GM12875 (cell line): ENCODE measurements around the gene NAV2.

ENCODE experiments used
- H3K4me3 ChIP-seq: one replicate; pipeline ENCODE4 v1.5.1; 2011; ENCODE audit warnings: low read depth, low read length, control low read depth
- TF ChIP-seq, protein P1 (sequence below): IDR thresholded peaks from 2 replicates; pipeline ENCODE4 v1.5.1; 2011; ENCODE audit warnings: low read depth, mild to moderate bottlenecking, control low read depth, inconsistent platforms, low read length, moderate library complexity, borderline replicate concordance; ENCODE audit not compliant: insufficient read depth

Gene NAV2

DNA sequence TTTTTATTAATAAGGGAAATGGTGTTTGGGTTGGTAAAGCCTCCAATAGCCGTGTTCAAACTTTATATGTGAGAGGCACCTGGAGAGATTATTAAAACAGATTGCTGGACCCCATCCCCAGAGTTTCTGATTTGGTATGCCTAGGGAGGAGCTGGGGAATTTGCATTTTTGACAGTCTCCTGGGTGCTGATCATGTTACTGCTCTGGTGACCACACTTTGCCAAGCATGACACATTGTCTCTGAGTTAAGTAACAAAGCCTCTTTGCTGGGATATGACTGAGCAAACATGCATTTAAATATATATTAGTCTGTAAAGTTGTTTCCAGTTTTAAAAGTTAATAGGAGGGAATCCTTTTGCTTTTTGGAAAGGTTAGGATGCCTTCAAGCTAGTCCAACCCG is 140.4 kb downstream of the NAV2 start:
- TF ChIP-seq, protein P1, sequence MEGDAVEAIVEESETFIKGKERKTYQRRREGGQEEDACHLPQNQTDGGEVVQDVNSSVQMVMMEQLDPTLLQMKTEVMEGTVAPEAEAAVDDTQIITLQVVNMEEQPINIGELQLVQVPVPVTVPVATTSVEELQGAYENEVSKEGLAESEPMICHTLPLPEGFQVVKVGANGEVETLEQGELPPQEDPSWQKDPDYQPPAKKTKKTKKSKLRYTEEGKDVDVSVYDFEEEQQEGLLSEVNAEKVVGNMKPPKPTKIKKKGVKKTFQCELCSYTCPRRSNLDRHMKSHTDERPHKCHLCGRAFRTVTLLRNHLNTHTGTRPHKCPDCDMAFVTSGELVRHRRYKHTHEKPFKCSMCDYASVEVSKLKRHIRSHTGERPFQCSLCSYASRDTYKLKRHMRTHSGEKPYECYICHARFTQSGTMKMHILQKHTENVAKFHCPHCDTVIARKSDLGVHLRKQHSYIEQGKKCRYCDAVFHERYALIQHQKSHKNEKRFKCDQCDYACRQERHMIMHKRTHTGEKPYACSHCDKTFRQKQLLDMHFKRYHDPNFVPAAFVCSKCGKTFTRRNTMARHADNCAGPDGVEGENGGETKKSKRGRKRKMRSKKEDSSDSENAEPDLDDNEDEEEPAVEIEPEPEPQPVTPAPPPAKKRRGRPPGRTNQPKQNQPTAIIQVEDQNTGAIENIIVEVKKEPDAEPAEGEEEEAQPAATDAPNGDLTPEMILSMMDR = no peak
- no peak overlapping the region for H3K4me3 ChIP-seq

DNA sequence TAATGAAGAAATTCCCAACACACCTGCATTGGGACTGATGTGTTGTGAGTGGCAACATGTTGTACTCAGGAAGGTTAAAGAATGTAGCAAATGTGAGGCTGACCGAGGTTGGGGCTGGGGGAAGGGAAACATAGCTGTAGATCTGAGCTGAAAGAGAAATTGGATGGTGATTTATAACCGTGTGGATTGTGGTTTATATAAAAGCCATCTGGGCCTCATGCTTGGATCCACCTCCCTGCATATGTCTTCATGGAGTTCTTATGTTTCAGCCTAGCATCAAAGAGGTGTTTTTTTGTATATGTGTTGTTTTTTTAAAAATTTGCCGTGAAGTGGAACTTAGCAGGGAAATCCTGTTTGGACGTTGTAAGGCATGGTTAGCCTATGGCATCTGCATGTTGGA is 141.3 kb downstream of the NAV2 start:
- TF ChIP-seq, protein P1 = no peak

DNA sequence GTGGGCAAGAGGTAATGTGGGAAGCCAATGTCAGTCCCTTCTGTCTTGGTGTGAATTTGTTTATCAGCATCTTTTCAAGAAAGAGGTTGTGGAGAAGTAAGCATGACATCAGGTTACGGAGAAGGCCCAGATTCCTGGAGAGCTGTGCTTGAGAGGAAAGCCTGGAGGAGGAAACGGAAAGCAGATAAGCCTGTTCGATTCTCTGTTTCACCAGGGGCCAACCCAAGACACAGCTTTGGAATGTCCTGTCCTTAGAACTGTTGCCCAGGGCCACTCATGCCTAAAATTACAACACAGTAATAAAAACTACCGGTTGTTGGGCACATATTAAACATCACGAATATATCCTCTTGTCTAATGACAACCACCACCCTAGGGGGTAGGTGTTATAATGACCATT is 148.5 kb downstream of the NAV2 start:
- TF ChIP-seq, protein P1 = no peak
- no peak overlapping the region for H3K4me3 ChIP-seq

More for the DNA sequence above, 141.3 kb downstream of the NAV2 start:
- no peak overlapping the region for H3K4me3 ChIP-seq

DNA sequence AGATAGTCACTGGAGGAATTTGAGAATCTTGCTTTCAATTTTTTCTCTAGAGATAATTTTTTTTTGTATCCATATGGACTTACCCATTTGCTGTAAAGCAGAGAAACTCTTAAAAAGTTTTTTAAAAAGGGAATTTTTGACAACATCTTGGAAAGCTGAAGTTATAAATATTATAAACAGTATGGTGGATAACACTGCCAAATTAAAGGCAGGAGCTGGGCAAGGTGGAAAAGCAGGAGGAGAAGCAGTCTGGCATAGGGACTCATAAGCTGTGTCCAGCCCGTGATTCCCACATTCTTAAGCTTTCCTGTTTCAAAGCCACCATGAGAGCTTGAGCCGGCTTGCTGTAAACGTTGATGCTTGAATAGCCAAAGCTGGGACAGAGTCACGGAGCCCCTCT is 149.5 kb downstream of the NAV2 start:
- no peak overlapping the region for H3K4me3 ChIP-seq

DNA sequence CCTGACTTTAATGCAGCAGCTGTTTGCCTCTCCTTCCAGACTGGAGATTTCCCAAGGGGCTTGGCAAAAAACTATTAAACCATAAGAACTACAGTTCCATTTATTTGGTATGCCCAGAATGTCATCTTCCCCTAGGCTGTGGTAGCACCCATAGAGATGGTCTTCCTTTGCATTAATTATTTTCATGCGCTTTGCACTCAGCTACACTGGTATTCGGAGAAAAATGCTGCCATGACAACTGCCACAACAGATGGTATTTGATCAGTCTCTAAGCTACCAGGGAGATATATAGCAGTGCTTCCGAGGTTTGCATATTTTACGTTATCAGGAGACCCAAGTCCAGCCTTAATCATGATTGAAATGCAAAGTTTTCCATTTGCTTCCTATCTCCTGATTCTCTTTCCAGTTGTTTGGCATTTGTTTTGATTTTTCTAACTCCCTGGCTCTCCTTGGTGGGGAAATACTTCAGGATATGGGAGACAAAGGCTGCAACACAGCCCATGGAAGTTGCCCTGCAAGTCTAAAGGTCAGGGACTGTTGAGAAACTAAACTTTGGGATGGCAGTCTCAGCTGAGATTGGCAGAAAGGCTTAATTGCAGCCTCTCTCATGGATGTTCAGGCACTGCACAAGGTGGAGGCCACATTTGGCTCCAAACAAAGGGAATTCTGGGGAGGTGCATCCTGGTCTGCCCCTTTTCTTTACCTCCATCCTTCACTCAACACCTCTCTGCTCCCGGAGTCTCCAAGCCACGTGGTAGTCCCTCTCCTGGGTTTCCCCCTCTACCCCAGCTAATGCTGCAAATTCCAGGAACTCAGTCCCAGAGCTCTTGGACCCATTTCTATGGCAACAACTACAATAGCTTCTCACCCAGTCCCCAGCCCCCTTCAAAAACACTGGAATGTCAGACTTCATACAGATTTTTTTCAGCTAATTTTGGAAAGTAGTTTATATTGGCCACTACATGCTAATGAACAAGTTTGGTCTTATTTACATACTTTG is 151.8 kb downstream of the NAV2 start:
- TF ChIP-seq, protein P1 = no peak
- no peak overlapping the region for H3K4me3 ChIP-seq

More for the DNA sequence above, 149.5 kb downstream of the NAV2 start:
- TF ChIP-seq, protein P1 = no peak

DNA sequence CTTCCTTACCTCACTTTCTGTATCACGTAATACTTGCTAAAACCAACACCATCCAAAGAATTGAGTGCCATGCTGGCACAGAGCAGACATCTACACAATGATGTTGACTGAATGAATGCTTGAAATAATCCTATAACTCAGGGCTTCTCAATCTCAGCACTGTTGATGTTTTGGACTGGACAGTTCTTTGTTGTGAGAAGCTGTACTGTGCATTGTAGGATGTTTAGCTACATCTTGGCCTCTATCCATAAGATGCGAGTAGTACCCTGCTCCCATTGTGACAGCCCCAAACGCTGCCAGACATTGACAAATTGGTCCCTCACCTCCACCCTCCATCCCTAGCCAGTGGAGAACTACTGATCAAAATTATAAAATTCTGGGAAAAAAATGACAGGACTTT is 153.4 kb downstream of the NAV2 start:
- H3K4me3 ChIP-seq = no peak overlapping the region
- TF ChIP-seq, protein P1 = no peak

DNA sequence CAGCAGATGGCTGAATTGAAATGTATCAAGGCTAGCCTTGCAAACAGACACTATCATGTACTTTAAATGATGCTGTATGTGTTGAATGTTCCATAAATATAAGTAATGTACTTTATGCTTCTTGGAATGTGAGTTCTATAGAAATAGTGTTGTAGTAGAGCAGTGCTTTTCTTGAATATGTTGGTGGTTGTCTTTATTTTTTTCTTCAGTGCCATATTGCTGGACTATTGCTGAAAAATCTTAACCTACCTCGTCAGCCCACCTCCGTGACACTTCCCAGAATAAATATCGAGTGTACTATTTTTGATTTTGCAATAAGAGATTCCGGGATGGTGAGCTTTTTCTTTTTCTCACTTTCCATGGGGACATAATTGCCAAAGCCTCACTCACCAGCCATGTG is 153.9 kb downstream of the NAV2 start:
- TF ChIP-seq, protein P1 = no peak
- H3K4me3 ChIP-seq = no peak overlapping the region
